Endometrial microvascular endothelial cells (primary cell): ENCODE results near the gene DCAF7. TPM values are rescaled to one million over a fixed set of nuclear protein-coding genes. Genes with fewer than 3 reads are reported as not detected.

ENCODE experiments used
- in situ Hi-C: cut with HindIII; loops from 2 replicates; pipeline ENCODE4 v1.10.0; 2017; ENCODE audit warnings: low sequenced_read_pairs, low pct_unique_long_range_greater_than_20kb; ENCODE audit errors: inconsistent ontology term
- total RNA-seq: library from RNA; depleted of rRNA; stranded (reverse); fragments of >200 nt; gene quantifications from one replicate; pipeline ENCODE4 v1.2.3, GENCODE V29; 2015; ENCODE audit errors: inconsistent ontology term

DCAF7 gene
- total RNA-seq, 1 donor from 2014 or later = 49.5 TPM

- in situ Hi-C loops = no loop called here
Measured at GRCh38 chr17:63611354-63611753, 61.1 kb downstream of the DCAF7 start.

- in situ Hi-C loops = no loop called here
Measured at GRCh38 chr17:63613663-63614062, 63.4 kb downstream of the DCAF7 start.

GRCh38 chr17:63621229-63621683 is 71.0 kb downstream of the DCAF7 start:
- in situ Hi-C loops = no loop called here

GRCh38 chr17:63621684-63622573 is 71.7 kb downstream of the DCAF7 start, which contains the start of gene MAP3K3:
Gene MAP3K3, plus strand, starts transcription at chr17:63622417. Its CDS starts 343 bp downstream, at chr17:63622760.
- in situ Hi-C loops = no loop called here

- in situ Hi-C loops = no loop called here
Measured at GRCh38 chr17:63622574-63623390, 72.5 kb downstream of the DCAF7 start.

GRCh38 chr17:63623786-63624530 is 73.7 kb downstream of the DCAF7 start:
- in situ Hi-C loops = no loop called here

- in situ Hi-C loops = no loop called here
Measured at GRCh38 chr17:63624531-63624880, 74.2 kb downstream of the DCAF7 start.

- in situ Hi-C loops = no loop called here
Measured at GRCh38 chr17:63626551-63627180, 76.4 kb downstream of the DCAF7 start.

- in situ Hi-C loops = no loop called here
Measured at GRCh38 chr17:63629627-63630026, 79.3 kb downstream of the DCAF7 start.

GRCh38 chr17:63631062-63631461 is 80.8 kb downstream of the DCAF7 start:
- in situ Hi-C loops = no loop called here

- in situ Hi-C loops = no loop called here
Measured at GRCh38 chr17:63631626-63632025, 81.3 kb downstream of the DCAF7 start.

GRCh38 chr17:63633742-63634141 is 83.5 kb downstream of the DCAF7 start:
- in situ Hi-C loops = no loop called here

GRCh38 chr17:63634163-63634562 is 83.9 kb downstream of the DCAF7 start:
- in situ Hi-C loops = no loop called here

GRCh38 chr17:63634816-63635215 is 84.5 kb downstream of the DCAF7 start:
- in situ Hi-C loops = no loop called here

GRCh38 chr17:63635290-63635689 is 85.0 kb downstream of the DCAF7 start:
- in situ Hi-C loops = no loop called here

GRCh38 chr17:63635787-63636186 is 85.5 kb downstream of the DCAF7 start:
- in situ Hi-C loops = no loop called here

GRCh38 chr17:63639125-63639524 is 88.8 kb downstream of the DCAF7 start:
- in situ Hi-C loops = no loop called here

GRCh38 chr17:63640038-63640437 is 89.8 kb downstream of the DCAF7 start:
- in situ Hi-C loops = no loop called here
